ENCODE results near the gene HDLBP. TPM values are rescaled to one million over a fixed set of nuclear protein-coding genes. Genes with fewer than 3 reads are reported as not detected.

Gene HDLBP, protein sequence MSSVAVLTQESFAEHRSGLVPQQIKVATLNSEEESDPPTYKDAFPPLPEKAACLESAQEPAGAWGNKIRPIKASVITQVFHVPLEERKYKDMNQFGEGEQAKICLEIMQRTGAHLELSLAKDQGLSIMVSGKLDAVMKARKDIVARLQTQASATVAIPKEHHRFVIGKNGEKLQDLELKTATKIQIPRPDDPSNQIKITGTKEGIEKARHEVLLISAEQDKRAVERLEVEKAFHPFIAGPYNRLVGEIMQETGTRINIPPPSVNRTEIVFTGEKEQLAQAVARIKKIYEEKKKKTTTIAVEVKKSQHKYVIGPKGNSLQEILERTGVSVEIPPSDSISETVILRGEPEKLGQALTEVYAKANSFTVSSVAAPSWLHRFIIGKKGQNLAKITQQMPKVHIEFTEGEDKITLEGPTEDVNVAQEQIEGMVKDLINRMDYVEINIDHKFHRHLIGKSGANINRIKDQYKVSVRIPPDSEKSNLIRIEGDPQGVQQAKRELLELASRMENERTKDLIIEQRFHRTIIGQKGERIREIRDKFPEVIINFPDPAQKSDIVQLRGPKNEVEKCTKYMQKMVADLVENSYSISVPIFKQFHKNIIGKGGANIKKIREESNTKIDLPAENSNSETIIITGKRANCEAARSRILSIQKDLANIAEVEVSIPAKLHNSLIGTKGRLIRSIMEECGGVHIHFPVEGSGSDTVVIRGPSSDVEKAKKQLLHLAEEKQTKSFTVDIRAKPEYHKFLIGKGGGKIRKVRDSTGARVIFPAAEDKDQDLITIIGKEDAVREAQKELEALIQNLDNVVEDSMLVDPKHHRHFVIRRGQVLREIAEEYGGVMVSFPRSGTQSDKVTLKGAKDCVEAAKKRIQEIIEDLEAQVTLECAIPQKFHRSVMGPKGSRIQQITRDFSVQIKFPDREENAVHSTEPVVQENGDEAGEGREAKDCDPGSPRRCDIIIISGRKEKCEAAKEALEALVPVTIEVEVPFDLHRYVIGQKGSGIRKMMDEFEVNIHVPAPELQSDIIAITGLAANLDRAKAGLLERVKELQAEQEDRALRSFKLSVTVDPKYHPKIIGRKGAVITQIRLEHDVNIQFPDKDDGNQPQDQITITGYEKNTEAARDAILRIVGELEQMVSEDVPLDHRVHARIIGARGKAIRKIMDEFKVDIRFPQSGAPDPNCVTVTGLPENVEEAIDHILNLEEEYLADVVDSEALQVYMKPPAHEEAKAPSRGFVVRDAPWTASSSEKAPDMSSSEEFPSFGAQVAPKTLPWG (N-terminal part only)
- 100 to 1,000 TPM; 324 to 412 (median 363) TPM for total RNA-seq

DNA sequence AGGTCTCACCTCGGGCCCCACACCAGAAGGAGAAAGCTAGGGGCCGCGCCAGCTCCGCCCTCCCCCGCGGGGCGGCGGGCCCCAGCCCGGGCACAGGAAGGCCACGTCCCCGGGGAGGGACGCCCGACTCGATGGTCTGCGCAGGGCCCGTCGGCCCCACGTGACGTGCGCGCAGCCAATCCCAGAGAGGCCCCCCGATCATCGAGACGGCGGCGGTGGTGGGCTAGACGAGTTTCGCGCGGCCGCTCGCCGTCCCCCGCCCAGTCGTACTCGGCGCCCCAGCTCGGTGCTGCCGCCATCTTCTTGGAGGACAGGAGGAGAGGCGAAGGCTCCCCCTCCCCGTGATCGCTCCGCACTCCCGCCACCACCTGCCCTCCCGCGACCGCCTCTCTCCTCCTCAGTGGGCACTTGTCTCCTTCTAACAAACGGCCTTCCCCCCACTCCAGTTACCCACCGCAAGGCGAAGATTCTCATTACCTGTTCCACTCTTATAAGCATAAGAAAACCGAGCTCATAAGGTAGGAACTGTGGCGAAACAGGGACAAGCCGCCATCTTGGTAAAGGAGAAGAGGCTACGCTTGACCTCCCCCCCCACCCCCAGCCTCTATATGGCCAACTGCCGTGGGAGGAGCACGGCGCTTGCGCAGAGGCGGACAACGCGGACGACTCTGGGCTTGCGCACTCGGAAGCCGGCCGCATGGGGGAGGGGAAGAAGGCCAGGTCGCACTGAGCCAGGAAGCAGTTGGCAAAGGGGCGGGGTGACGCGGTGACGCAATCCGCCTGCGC is at the start of gene HDLBP:
Gene HDLBP (minus strand): TSS at position 580 of the 786 bp plus-strand sequence. CDS start 48,803 bp downstream, outside the sequence.
- TF ChIP-seq POLR2A (IDR thresholded peaks at IDR 0.05): peak; percentile 75 to 84
- TF ChIP-seq, protein P1, sequence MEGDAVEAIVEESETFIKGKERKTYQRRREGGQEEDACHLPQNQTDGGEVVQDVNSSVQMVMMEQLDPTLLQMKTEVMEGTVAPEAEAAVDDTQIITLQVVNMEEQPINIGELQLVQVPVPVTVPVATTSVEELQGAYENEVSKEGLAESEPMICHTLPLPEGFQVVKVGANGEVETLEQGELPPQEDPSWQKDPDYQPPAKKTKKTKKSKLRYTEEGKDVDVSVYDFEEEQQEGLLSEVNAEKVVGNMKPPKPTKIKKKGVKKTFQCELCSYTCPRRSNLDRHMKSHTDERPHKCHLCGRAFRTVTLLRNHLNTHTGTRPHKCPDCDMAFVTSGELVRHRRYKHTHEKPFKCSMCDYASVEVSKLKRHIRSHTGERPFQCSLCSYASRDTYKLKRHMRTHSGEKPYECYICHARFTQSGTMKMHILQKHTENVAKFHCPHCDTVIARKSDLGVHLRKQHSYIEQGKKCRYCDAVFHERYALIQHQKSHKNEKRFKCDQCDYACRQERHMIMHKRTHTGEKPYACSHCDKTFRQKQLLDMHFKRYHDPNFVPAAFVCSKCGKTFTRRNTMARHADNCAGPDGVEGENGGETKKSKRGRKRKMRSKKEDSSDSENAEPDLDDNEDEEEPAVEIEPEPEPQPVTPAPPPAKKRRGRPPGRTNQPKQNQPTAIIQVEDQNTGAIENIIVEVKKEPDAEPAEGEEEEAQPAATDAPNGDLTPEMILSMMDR (IDR thresholded peaks at IDR 0.05): peak in 3 of 5 experiments; percentile 26 to 62 (median 40)
- TF ChIP-seq EP300 (IDR thresholded peaks at IDR 0.05): peak; percentile 40 to 81
- H3K9me3 ChIP-seq: no peaks in the 10 kb centered on the region
- no peaks in the 10 kb centered on the region for H3K36me3 ChIP-seq
- peak within 1 kb of the TSS; percentile 94 to 99 (median 96) for H3K27ac ChIP-seq
- H3K4me3 ChIP-seq: peak within 1 kb of the TSS; percentile 71 to 91 (median 80)
- peak; percentile 99 for DNase-seq (ENCODE audit: low spot score in 2 of 2)
- no peaks in the 10 kb centered on the region for H3K27me3 ChIP-seq
- H3K4me1 ChIP-seq: peaks cover 0 to 66% (median 36%) of the 10 kb centered on the region in 4 donors
- whole genome bisulfite sequencing, 2 donors: 0 to 1% methylated on average over 32 to 67 of the region's 73 CpGs

DNA sequence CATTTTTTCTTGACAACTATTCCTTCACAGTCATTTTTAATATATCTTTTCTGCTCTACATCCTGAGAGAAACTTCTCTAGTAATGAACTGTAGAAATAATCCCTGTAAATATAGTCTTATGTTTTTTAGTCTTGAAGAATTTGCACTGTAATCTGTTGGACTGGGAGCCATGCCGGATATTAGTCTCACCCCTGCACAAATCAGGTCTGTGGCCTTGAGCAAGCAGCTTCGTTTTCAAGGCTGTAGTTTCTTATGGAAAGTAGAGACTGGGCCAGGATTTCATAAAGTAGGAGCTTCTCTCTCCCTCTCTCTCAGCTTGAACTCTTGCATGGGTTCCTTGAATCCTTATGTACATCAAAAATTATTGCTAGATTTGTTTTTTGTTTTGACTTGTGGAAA is 49.3 kb upstream of the HDLBP start:
- Histone ChIP-seq H3K27ac (peak overlapping the region in 1 of 4 donors; percentile 21), H3K4me1 (peaks cover 0 to 6% (median 3%) of the 10 kb centered on the region in 4 donors), H3K27me3 (no peaks in the 10 kb centered on the region), H3K9me3 (no peaks in the 10 kb centered on the region), H3K4me3 (no peak overlapping the region), H3K36me3 (peaks cover 0 to 4% (median 0%) of the 10 kb centered on the region in 3 donors)
- DNase-seq (ENCODE audit: low spot score in 2 of 2): no peak
- TF ChIP-seq EP300 (IDR thresholded peaks at IDR 0.05): no peak
- 57% methylated on average over 2 of the region's 2 CpGs for WGBS, 2 donors

DNA sequence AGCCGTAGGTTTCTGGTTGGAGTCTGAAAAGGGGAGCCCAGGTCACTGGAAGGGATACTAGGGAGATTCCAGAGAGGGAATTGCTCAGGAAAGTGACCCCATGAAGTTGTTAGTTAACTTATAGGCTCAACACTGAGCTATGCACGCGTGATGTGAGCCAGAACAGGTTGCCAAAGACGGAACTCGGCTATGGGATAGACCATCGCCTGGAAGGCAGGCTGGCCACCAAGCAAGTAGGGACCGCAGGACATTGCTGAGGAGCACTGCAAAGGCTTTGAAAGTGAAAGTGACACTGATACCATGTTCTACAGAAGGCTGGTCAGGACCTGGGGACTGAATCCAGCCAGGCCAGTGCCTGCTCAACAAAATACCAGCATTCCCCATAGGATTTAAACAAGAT is 48.0 kb upstream of the HDLBP start:
- DNase-seq (ENCODE audit: low spot score in 2 of 2): no peak
- Histone ChIP-seq H3K36me3 (peaks cover 0 to 4% (median 0%) of the 10 kb centered on the region in 3 donors), H3K9me3 (no peaks in the 10 kb centered on the region), H3K4me3 (no peak overlapping the region), H3K4me1 (peaks cover 0 to 18% (median 12%) of the 10 kb centered on the region in 4 donors), H3K27me3 (no peaks in the 10 kb centered on the region), H3K27ac (peak overlapping the region in 2 of 4 donors; percentile 1 to 5)
- TF ChIP-seq EP300 (IDR thresholded peaks at IDR 0.05) (no peak), POLR2A (IDR thresholded peaks at IDR 0.05) (no peak)
- TF ChIP-seq, protein P1 (IDR thresholded peaks at IDR 0.05): no peak
- 80 to 92% methylated on average over 7 of the region's 7 CpGs for whole genome bisulfite sequencing, 2 donors

DNA sequence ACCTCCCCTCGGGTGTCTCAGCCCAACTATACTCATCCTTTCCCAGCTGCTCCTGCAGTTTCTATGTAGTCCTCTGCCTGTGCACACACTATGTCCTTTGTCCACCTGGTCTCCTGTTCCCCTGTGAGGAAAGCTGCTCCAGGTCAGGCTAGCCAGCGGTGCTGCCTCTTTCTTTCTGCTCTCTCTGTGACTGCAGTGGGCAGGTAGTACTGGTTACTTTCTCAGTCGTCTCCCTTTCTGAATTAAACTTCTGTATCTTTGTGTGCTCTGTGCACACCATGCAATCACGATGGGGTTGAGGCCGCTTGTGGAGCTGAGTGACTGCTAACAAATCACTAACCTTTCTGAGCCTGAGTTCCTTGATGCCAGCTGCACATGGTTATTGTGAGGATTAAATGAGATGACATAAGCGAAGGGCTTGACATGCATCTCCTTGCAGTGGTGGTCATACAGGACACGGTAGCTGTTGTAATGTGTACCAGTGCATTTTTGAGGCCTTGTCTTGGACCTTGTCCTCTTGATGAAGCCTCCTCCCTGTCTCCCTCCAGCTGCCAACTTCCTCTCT is 44.1 kb upstream of the HDLBP start:
- Histone ChIP-seq H3K36me3 (peaks cover 0 to 9% (median 0%) of the 10 kb centered on the region in 3 donors), H3K4me1 (peaks cover 0 to 45% (median 28%) of the 10 kb centered on the region in 4 donors), H3K27ac (peak overlapping the region in 2 of 4 donors; percentile 17 to 91), H3K9me3 (no peaks in the 10 kb centered on the region), H3K27me3 (no peaks in the 10 kb centered on the region), H3K4me3 (no peak overlapping the region)
- 74 to 83% methylated on average over 7 of the region's 7 CpGs for WGBS, 2 donors
- TF ChIP-seq, protein P1 (IDR thresholded peaks at IDR 0.05): no peak
- TF ChIP-seq POLR2A (IDR thresholded peaks at IDR 0.05) (no peak), EP300 (IDR thresholded peaks at IDR 0.05) (no peak)
- DNase-seq (ENCODE audit: low spot score in 2 of 2): no peak

All from tibial nerve (tissue), 4 donors.